ENCODE measurements around the gene TAPBPL.
A peak's percentile ranks its signal among the peaks of the same experiment; 100 is the strongest.
"Not testable (repeated sequence)": the region's sequence is repeated elsewhere in the genome, so short reads cannot be mapped to it uniquely, and the experiment has no call there.

The TAPBPL gene

GRCh38 chr12:6461401-6462233 lies 9.8 kb downstream of the TAPBPL start:
- no peak for DNase-seq

DNA sequence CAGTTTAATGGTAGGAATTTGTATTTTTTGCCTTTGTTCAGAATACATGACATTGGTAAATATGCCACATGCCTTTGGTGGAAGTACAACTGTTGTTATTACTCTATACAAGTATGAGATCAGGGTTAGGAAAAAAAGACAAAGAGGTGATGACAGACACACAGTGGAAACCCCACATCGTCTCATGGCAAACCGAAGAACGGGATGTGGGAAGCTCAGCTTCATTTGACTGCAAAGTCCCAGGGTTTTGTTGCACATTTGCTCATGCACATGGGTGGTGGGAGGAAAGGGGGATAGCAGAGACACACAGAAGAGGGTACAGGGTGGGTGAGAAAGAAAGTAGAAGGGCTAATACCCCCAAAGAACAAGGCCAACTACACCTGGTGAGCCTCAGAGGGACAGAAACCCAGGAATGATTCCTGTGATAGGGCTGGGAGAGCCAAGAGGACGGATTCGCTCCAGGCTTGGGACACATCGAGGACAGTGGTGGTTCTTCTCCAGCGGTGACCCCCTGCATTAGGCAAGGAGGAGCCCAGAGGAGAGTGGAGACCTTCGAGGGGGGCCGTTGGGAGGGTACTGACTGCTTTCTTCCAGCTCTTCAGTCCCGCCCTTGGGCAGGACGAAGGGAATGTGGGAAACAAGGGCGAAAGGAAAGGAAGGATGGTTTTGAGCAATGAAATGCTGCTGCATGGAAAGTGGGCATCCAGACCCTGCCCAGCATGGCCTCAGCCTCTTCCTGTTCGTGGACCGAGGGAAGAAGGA lies 10.6 kb downstream of the TAPBPL start:
- DNase-seq = no peak

DNA sequence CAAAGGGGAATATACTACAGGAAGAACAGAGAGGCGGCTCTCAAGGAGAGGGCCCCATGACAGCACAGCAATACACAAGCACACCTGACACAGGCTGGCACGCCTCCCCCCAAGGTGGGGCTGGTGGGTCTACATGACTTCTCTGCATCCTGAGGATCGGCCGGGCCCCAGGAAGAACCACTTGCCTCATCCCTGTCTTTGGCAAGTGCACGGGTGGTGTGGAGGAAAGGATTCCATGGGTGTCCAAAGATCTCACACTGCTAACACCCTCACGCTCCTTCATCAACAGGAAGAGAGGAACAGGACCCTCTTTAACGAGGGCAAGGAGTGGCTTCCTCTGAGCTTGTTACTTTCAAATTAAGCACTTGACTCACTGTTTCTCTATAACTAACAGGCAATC lies 11.4 kb downstream of the TAPBPL start:
- DNase-seq = no peak

- no peak for DNase-seq
These were observed 12.0 kb downstream of the TAPBPL start for GRCh38 chr12:6463858-6464257.

DNA sequence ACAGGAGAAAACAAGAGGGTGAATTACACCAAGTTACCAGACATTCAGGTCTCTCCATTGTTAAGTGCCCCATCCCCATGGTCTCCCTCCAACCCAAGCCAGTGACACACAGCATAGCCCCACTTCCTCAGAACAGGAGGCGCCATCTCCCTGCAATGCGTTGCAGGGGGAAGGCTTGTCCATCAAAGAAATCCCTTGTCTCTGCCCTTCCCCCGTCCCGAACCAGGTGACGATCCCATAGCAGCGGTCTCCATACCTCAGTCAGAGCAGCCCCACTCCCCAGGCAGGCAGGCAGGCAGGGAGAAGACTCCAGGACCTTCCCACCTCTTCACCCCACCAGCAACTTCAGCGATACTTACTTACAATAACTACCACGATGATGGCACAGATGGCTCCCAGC lies 12.7 kb downstream of the TAPBPL start:
- no peak for DNase-seq

- peak; percentile 37 for DNase-seq
These were observed 13.8 kb downstream of the TAPBPL start for GRCh38 chr12:6465467-6466183.

DNA sequence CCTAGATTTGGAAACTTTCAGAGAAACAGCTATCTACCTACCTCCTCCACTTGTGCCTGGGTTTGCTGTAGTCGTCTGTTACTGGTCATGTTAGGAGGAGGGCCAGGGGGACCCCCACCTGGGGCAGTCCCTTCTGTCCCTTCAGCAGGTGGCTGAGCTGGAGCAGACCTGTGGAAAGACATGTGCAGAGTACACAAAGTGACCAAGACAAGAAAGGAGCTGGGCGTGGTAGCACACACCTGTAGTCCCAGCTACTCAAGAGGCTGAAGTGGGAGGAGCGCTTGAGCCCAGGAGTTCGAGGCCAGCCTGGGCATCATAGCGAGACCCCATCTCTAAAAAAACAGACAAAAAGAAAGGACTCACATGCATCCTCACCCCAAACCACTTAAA lies 14.3 kb downstream of the TAPBPL start:
- DNase-seq = no peak

- not testable (repeated sequence) for DNase-seq
These were observed 14.9 kb downstream of the TAPBPL start for GRCh38 chr12:6466751-6467150.

DNA sequence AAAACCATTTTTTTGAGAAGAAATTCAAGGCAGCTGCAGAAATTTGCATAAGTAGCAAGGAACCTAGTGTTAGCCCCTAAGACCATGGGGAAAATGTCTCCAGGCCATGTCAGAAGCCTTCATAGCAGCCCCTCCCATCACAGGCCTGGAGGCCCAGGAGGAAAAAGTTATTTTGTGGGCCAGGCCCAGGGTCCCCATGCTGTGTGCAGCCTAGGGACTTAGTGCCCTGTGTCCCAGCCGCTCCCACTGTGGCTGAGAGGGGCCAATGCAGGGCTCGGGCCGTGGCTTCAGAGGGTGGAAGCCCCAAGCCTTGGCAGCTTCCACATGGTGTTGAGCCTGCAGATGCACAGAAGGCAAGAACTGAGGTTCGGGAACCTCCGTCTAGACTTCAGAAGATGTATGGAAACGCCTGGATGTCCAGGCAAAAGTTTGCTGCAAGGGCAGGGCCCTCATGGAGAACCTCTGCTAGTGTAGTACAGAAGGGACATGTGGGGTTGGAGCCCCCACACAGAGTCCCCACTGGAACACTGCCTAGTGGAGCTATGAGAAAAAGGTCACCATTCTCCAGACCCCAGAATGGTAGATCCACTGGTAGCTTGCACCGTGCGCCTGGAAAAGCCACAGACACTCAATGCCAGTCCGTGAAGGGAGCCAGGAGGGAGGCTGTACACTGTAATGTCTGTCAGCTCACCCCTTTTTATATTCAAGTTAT lies 15.9 kb downstream of the TAPBPL start:
- DNase-seq = not testable (repeated sequence)

DNA sequence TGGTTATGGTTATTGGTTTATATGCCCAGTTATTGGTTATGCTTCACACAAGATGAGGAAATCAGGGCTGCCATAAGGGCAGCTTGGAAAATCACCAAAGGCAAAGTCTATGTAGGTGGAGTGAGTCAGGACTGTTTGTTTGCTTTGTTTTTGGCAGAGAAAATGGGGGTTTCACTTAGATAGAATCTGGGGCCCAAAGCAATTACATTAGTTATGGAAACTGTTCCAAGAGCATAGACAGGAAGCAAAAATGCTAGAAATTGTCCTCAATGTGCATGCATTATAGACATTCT lies 16.4 kb downstream of the TAPBPL start:
- DNase-seq = no peak

DNA sequence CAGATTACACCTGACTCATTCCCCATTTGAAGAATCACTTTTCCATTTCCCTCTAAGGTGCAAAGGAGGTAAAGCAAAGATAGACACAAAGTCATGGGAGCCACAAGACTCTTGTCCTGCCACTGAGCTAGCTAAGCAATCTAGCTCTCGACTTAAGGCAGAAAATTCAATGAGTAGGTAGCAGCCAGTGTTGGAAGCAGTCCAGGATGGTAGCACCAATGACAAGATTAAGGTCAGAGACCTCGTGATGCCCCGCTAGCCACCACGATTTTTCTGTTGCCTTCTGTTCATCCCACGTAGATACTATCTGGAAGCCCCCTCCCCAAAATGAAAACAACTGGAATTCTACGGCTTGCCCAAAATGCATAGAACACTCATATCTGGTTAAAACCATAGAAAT lies 17.2 kb downstream of the TAPBPL start:
- no peak for DNase-seq

DNA sequence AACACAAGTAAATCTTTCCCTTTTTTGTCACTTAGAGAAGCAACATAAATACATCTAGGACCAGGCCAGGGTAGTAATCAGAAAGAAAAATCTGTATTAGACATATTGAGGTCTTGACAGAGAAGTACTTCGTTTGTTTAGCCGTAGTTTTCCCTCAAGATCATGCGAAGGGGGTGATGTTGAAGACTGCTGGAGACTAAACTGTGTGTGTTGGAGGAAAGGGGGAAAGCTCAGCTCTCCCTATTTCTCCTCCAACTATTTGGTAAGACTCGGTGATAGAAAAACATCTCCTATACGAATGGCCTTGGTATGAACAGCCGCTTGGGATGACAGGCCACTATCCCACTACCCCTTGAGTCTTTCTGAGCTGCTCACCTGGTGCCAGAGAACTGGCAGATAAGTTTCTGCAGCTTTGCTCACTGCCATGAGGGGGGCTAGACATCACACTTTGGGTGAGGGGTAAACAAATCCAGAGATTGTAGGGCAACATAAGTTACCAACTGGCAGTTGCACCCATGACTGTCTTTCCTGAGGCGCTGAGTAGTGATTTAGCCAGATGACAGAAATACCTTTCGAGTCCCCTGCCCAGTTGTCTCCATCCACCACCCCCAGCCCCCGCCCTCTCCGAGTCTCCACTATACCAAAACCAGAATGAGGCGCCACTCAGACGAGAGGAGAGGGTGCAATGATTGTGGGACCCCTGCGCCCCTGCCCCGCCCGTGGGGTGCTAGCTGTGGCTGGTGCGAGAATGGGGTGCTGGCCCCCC lies 17.9 kb downstream of the TAPBPL start:
- DNase-seq = peak; percentile 17

DNA sequence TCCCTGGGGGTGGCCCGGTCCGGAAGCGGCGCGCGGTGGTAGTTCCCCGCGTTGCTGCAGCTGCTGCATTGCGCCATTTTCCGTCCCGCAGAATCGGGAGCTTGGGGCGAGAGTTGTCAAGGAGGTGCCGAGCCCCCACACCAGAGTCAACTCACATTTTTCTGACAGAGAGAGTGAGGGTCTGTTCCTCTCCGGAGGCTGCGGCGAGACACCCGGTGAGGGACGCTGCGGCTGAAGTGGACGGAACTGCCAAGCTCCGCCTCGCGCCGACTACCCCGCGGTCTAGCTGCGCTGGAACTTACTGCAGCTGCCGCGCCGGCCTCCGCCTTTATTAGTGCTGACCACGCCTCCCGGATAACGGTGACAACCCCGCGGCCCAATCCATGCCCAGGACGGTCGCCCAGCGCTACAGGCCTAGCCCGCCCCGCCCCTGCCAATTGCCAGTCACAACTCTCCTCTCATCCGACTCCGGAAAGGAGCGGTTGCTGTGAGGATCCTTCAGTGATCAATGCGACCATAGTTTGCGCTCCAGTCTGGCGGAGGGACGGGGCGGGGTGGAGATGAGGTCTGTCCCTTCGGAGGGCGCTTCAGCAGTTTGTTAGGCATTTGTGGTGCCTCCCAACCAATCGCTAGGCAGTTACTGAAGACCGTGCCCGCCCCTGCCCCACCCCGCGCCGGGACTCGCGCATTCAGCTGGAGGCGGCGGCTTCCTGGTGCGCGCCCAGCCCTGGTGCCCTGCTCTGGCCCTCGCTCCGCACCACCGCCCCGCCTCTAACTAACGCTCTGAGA lies 18.7 kb downstream of the TAPBPL start, which contains the start of gene VAMP1:
Gene VAMP1 (minus strand): TSS at position 303 of the 789 bp plus-strand sequence. CDS start 146 bp downstream, at position 157.
- DNase-seq = peak; percentile 99

DNA sequence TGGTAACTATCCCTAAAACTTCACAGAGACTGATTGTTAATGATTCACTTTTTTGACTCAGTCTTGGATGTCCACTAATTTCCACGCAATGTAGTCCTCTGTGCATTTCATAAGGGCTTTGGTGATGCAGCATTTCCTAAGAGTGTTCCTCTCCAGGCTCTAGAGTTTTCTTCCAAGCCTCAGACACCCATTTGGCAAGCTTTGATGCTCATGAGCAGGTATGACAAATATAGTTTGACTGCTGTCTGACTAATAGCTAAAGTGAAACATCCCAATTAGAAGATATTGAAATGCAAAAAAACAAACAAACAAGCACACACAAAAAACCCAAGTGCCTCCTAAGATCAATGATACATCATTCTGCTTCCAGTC lies 20.1 kb downstream of the TAPBPL start:
- no peak for DNase-seq

- no peak for DNase-seq
These were observed 20.6 kb downstream of the TAPBPL start for GRCh38 chr12:6472491-6472890.

- not testable (repeated sequence) for DNase-seq
These were observed 23.6 kb downstream of the TAPBPL start for GRCh38 chr12:6475233-6475975.

DNA sequence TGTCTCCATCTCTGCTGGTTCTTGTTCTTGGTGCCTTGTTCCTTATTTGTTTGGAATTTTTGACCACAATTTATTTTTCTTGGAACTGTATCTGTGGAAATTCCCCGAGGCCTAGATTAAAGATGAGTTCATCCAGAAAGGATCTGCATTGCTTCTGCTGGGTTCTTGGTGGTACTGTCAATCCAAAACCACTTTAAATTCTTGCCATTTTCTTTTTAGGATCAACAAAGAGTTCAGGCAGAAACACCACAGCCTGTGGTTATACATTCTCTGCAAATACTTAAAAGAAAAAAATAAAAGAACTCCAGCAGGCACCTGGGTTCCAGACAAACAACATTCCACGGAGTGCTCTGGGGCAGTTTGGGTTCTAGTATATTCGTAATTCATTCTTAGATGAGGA lies 24.6 kb downstream of the TAPBPL start:
- DNase-seq = no peak

GRCh38 chr12:6477601-6478377 lies 25.9 kb downstream of the TAPBPL start:
- DNase-seq = not testable (repeated sequence)

DNA sequence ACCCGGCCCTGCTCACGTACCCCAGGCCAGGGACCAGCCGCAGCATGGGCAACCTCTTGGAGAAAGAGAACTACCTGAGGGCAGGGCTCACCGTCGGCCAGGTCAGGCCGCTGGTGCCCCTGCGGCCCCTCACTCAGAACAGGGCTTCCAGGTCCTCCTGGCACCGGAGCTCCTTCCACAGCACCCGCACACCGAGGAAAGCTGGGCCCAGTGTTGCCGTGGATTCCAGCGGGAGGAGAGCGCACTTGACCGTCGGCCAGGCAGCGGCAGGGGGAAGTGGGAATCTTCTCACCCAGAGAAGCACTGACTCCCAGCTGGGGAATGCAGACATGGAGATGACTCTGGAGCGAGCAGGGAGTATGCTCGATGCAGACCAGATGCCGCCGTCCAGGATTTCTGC lies 26.6 kb downstream of the TAPBPL start:
- no peak for DNase-seq
